ENCODE measurements around the gene SRCAP. TPM values are rescaled to one million over a fixed set of nuclear protein-coding genes. Genes with fewer than 3 reads are reported as not detected.

SRCAP gene
- total and polyA plus RNA-seq, 2 of the 8 experiments (the other 6 are each of a cell fraction or from before 2014, with no cell fraction given), result 5.5 to 54.3 TPM

DNA sequence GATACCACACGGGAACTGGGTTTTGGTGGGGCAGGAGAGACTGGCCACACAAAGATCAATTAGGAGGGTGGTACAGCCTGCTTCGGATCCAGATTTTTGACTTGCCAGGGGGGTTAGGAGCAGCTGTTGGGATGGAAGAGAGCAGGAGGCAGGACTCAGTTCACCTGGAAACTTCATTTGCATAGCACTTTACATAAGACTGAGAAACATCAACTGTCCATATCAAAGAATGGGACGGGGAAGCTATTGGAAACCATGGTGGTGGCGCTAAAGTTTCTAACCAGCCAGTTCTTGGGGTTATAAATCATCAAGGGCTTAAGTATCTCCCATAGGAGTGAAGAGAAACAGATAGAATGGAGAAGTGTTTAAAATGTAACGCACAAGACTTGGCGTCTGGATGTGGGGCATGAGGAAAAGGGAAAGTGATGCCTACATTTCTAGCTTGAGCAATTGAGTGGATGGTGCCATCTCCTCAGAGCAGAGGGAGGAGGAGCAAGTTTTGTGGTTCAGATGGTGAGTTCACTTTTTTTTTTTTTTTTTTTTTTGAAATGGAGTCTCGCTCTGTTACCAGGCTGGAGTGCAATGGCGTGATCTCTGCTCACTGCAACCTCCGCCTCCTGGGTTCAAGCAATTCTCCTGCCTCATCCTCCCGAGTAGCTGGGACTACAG lies 6.4 kb upstream of the SRCAP start (continued):
- TF ChIP-seq, protein P1, sequence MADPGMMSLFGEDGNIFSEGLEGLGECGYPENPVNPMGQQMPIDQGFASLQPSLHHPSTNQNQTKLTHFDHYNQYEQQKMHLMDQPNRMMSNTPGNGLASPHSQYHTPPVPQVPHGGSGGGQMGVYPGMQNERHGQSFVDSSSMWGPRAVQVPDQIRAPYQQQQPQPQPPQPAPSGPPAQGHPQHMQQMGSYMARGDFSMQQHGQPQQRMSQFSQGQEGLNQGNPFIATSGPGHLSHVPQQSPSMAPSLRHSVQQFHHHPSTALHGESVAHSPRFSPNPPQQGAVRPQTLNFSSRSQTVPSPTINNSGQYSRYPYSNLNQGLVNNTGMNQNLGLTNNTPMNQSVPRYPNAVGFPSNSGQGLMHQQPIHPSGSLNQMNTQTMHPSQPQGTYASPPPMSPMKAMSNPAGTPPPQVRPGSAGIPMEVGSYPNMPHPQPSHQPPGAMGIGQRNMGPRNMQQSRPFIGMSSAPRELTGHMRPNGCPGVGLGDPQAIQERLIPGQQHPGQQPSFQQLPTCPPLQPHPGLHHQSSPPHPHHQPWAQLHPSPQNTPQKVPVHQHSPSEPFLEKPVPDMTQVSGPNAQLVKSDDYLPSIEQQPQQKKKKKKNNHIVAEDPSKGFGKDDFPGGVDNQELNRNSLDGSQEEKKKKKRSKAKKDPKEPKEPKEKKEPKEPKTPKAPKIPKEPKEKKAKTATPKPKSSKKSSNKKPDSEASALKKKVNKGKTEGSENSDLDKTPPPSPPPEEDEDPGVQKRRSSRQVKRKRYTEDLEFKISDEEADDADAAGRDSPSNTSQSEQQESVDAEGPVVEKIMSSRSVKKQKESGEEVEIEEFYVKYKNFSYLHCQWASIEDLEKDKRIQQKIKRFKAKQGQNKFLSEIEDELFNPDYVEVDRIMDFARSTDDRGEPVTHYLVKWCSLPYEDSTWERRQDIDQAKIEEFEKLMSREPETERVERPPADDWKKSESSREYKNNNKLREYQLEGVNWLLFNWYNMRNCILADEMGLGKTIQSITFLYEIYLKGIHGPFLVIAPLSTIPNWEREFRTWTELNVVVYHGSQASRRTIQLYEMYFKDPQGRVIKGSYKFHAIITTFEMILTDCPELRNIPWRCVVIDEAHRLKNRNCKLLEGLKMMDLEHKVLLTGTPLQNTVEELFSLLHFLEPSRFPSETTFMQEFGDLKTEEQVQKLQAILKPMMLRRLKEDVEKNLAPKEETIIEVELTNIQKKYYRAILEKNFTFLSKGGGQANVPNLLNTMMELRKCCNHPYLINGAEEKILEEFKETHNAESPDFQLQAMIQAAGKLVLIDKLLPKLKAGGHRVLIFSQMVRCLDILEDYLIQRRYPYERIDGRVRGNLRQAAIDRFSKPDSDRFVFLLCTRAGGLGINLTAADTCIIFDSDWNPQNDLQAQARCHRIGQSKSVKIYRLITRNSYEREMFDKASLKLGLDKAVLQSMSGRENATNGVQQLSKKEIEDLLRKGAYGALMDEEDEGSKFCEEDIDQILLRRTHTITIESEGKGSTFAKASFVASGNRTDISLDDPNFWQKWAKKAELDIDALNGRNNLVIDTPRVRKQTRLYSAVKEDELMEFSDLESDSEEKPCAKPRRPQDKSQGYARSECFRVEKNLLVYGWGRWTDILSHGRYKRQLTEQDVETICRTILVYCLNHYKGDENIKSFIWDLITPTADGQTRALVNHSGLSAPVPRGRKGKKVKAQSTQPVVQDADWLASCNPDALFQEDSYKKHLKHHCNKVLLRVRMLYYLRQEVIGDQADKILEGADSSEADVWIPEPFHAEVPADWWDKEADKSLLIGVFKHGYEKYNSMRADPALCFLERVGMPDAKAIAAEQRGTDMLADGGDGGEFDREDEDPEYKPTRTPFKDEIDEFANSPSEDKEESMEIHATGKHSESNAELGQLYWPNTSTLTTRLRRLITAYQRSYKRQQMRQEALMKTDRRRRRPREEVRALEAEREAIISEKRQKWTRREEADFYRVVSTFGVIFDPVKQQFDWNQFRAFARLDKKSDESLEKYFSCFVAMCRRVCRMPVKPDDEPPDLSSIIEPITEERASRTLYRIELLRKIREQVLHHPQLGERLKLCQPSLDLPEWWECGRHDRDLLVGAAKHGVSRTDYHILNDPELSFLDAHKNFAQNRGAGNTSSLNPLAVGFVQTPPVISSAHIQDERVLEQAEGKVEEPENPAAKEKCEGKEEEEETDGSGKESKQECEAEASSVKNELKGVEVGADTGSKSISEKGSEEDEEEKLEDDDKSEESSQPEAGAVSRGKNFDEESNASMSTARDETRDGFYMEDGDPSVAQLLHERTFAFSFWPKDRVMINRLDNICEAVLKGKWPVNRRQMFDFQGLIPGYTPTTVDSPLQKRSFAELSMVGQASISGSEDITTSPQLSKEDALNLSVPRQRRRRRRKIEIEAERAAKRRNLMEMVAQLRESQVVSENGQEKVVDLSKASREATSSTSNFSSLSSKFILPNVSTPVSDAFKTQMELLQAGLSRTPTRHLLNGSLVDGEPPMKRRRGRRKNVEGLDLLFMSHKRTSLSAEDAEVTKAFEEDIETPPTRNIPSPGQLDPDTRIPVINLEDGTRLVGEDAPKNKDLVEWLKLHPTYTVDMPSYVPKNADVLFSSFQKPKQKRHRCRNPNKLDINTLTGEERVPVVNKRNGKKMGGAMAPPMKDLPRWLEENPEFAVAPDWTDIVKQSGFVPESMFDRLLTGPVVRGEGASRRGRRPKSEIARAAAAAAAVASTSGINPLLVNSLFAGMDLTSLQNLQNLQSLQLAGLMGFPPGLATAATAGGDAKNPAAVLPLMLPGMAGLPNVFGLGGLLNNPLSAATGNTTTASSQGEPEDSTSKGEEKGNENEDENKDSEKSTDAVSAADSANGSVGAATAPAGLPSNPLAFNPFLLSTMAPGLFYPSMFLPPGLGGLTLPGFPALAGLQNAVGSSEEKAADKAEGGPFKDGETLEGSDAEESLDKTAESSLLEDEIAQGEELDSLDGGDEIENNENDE (IDR thresholded peaks at IDR 0.05; ENCODE audit: insufficient replicate concordance, low read length), result no peak
- TF ChIP-seq POU5F1 (IDR thresholded peaks at IDR 0.05; ENCODE audit: low read depth, low read length), result 0 out of 2 replicates have a peak, but pooled peaks have one; percentile 48

All from H1 (cell line).